MCF 10A (cell line): ENCODE data around the gene SARDH. TPM values are rescaled to one million over a fixed set of nuclear protein-coding genes. Genes with fewer than 3 reads are reported as not detected.

ENCODE experiments used
- BruUV-seq: library from RNA; stranded (reverse); fragments of 400-500 nt; replicated peaks from 2 replicates; lab custom pipeline; 2021; lab: Mats Ljungman, UMichigan
- CTCF ChIA-PET: fragments of 300-600 bp; sonication (Branson Sonifier 250); formaldehyde crosslinking; extraction: SDS; loops from one replicate; lab custom pipeline; 2021; ENCODE audit warnings: antibody characterized with exemption, inconsistent platforms; lab: Yijun Ruan, JAX
- POLR2A ChIA-PET: fragments of 300-600, 350-650 bp; sonication (Branson Sonifier 250); formaldehyde crosslinking; extraction: SDS; loops from one replicate; lab custom pipeline; 2020; ENCODE audit warnings: antibody characterized with exemption, inconsistent platforms; lab: Yijun Ruan, JAX
- DNase-seq: peaks from one replicate; pipeline ENCODE4 v3.0.0-alpha.2; 2018; ENCODE audit not compliant: unreplicated experiment
- H3K27ac Mint-ChIP-seq: one replicate; pipeline ENCODE4 v1.8.0; 2022; ENCODE audit warnings: mild to moderate bottlenecking, low read depth, mixed read lengths; ENCODE audit not compliant: unreplicated experiment
- H3K27me3 Mint-ChIP-seq: one replicate; pipeline ENCODE4 v1.8.0; 2022; ENCODE audit warnings: mixed read lengths; ENCODE audit not compliant: insufficient read depth, unreplicated experiment
- H3K36me3 Mint-ChIP-seq: one replicate; pipeline ENCODE4 v1.8.0; 2022; ENCODE audit warnings: mild to moderate bottlenecking, moderate library complexity, mixed read lengths; ENCODE audit not compliant: insufficient read depth, unreplicated experiment
- H3K4me1 Mint-ChIP-seq: one replicate; pipeline ENCODE4 v1.8.0; 2022; ENCODE audit warnings: mixed read lengths; ENCODE audit not compliant: insufficient read depth, unreplicated experiment
- H3K4me3 Mint-ChIP-seq: one replicate; pipeline ENCODE4 v1.8.0; 2022; ENCODE audit warnings: mild to moderate bottlenecking, moderate library complexity, mixed read lengths; ENCODE audit not compliant: unreplicated experiment
- H3K9me3 Mint-ChIP-seq: one replicate; pipeline ENCODE4 v1.8.0; 2022; ENCODE audit warnings: mixed read lengths; ENCODE audit not compliant: unreplicated experiment
- CTCF ChIP-seq: fragments of 200-600 bp; IDR thresholded peaks from one replicate; pipeline ENCODE4 v1.8.0; 2022; ENCODE audit warnings: antibody characterized with exemption, mild to moderate bottlenecking; ENCODE audit not compliant: unreplicated experiment
- intact Hi-C: fragments of 100-400 bp; cut with micrococcal nuclease; formaldehyde crosslinking; loops from 2 replicates; pipeline ENCODE4 v1.14.1; 2022
- total RNA-seq: library from RNA; stranded (reverse); gene quantifications from 2 replicates; pipeline ENCODE4 v1.2.3, GENCODE V29; 2022

The SARDH gene
- total RNA-seq, 1 experiment from 2014 or later, result not detected

GRCh38 chr9:133683586-133684120, 54.5 kb downstream of the SARDH start:
- CTCF ChIA-PET, result no interaction called here
- Mint-ChIP-seq H3K9me3 (no peaks in the 10 kb centered on the region), H3K4me1 (no peaks in the 10 kb centered on the region), H3K36me3 (no peaks in the 10 kb centered on the region), H3K4me3 (no peak overlapping the region), H3K27me3 (peaks cover 37% of the 10 kb centered on the region), H3K27ac (no peak overlapping the region)
- intact Hi-C loops, result no loop called here
- TF ChIP-seq CTCF, result no peak
- POLR2A ChIA-PET, result no interaction called here
- BruUV-seq, result no TSS peak
- DNase-seq, result no peak

- no peaks in the 10 kb centered on the region for H3K36me3 Mint-ChIP-seq
- no peak for TF ChIP-seq CTCF
- ChIA-PET CTCF (no interaction called here), POLR2A (no interaction called here)
- no peaks in the 10 kb centered on the region for H3K4me1 Mint-ChIP-seq
- peaks cover 37% of the 10 kb centered on the region for H3K27me3 Mint-ChIP-seq
- DNase-seq, result no peak
- H3K9me3 Mint-ChIP-seq, result no peaks in the 10 kb centered on the region
- intact Hi-C loops, result no loop called here
- no TSS peak for BruUV-seq
- no peak overlapping the region for H3K27ac Mint-ChIP-seq
- H3K4me3 Mint-ChIP-seq, result no peak overlapping the region
These were observed 55.1 kb downstream of the SARDH start for GRCh38 chr9:133682818-133683585.

- H3K9me3 Mint-ChIP-seq, result no peaks in the 10 kb centered on the region
- no TSS peak for BruUV-seq
- no peaks in the 10 kb centered on the region for H3K4me1 Mint-ChIP-seq
- no peak for DNase-seq
- intact Hi-C loops, result no loop called here
- TF ChIP-seq CTCF, result no peak
- H3K27me3 Mint-ChIP-seq, result peaks cover 43% of the 10 kb centered on the region
- H3K4me3 Mint-ChIP-seq, result no peak overlapping the region
- no peaks in the 10 kb centered on the region for H3K36me3 Mint-ChIP-seq
- ChIA-PET CTCF (no interaction called here), POLR2A (no interaction called here)
- H3K27ac Mint-ChIP-seq, result no peak overlapping the region
These were observed 56.4 kb downstream of the SARDH start for GRCh38 chr9:133681658-133682306.

GRCh38 chr9:133680976-133681657, 57.0 kb downstream of the SARDH start:
- Mint-ChIP-seq H3K27me3 (peaks cover 44% of the 10 kb centered on the region), H3K27ac (no peak overlapping the region), H3K36me3 (no peaks in the 10 kb centered on the region), H3K4me1 (no peaks in the 10 kb centered on the region), H3K9me3 (no peaks in the 10 kb centered on the region), H3K4me3 (no peak overlapping the region)
- intact Hi-C loops, result no loop called here
- TF ChIP-seq CTCF, result no peak
- POLR2A ChIA-PET, result no interaction called here
- no TSS peak for BruUV-seq
- CTCF ChIA-PET, result no interaction called here
- DNase-seq, result no peak
